ENCODE measurements around the gene LDOC1. TPM values are rescaled to one million over a fixed set of nuclear protein-coding genes. Genes with fewer than 3 reads are reported as not detected.

The LDOC1 gene
- total and polyA plus RNA-seq, 2 of the 4 experiments (the other 2 are of a cell fraction): 5.4 to 52.1 TPM

DNA sequence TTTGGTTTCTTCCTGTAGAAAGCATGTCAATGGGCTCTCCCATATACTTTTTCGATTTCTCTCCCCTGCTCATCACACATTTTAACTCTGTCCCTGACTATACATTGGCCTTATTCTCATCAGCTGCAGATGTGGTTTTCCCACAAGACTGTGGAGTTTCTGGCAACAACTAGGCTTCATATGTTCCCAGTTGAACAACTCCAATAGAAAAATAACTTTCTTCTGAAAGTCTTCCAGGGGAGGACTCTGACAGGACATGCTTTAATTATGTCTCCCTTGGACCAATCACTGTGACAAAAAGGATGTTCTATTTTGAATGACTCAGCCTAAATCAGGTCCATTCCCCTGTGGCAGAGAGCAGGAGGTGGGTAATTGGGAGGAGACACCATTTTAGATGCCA is 37.3 kb upstream of the LDOC1 start:
- intact Hi-C loops (cut with micrococcal nuclease): no loop called here
- Histone ChIP-seq H3K4me3 (ENCODE audit: insufficient read depth, low read depth, low read length) (no peak overlapping the region), H4K5ac (ENCODE audit: low read depth, low read length) (no peak overlapping the region), H3K4me2 (ENCODE audit: low read depth, low read length) (no peak overlapping the region), H3K4ac (ENCODE audit: low read depth, low read length) (no peak overlapping the region), H2AK9ac (replicated peaks; ENCODE audit: low read depth, low read length, poor library complexity) (no peak overlapping the region), H3K14ac (replicated peaks; ENCODE audit: low read depth, low read length) (no peak overlapping the region), H2BK120ac (ENCODE audit: low read depth, low read length) (no peak overlapping the region), H2BK5ac (ENCODE audit: low read depth, low read length, poor library complexity, severe bottlenecking) (no peak overlapping the region), H4K20me1 (ENCODE audit: insufficient read depth, low read length) (no peaks in the 10 kb centered on the region), H3K27me3 (ENCODE audit: control insufficient read depth, insufficient read depth, low read length) (no peaks in the 10 kb centered on the region), H4K8ac (ENCODE audit: low read depth in 2 of 2, low read length in 2 of 2) (no peak overlapping the region), H3K4me1 (ENCODE audit: control insufficient read depth, insufficient read depth, low read length) (no peaks in the 10 kb centered on the region), H3K9me1 (ENCODE audit: insufficient read depth, low read length) (no peaks in the 10 kb centered on the region), H2AFZ (replicated peaks; ENCODE audit: low read length, poor library complexity) (no peak overlapping the region), H3K79me1 (ENCODE audit: low read depth in 1 of 2, low read length in 2 of 2) (no peaks in the 10 kb centered on the region), H3K36me3 (ENCODE audit: control insufficient read depth, insufficient read depth, low read length) (no peaks in the 10 kb centered on the region), H3K23ac (ENCODE audit: low read depth, low read length) (no peak overlapping the region), H2BK15ac (ENCODE audit: low read depth, low read length) (no peak overlapping the region), H3K27ac (ENCODE audit: insufficient read depth, low read length) (no peak overlapping the region), H2AK5ac (ENCODE audit: low read depth, low read length) (no peak overlapping the region), H3K9ac (ENCODE audit: low read depth, low read length) (no peak overlapping the region), H2BK20ac (ENCODE audit: low read depth, low read length) (no peak overlapping the region), H3K9me3 (ENCODE audit: control insufficient read depth, insufficient read depth, low read length) (no peaks in the 10 kb centered on the region), H3K18ac (ENCODE audit: low read depth, low read length) (no peak overlapping the region), H3K56ac (ENCODE audit: extremely low read depth, insufficient read depth, low read length) (no peak overlapping the region), H4K91ac (ENCODE audit: insufficient read depth, low read depth, low read length) (no peak overlapping the region)
- TF ChIP-seq SMC3 (IDR thresholded peaks at IDR 0.05; ENCODE audit: low read depth, low read length): no peak
- no peak for DNase-seq
- dilution Hi-C loops (cut with HindIII; ENCODE audit: low sequenced_read_pairs, unreplicated experiment): no loop called here
- ATAC-seq (ENCODE audit: low read depth): no peak
- ChIA-PET CTCF (no interaction called here), POLR2A (ENCODE audit: unreplicated experiment) (no interaction called here)
- 60% methylated on average over 1 of the region's 1 CpG; no CpG with 5 or more reads in 1 of the 2 experiments for WGBS, 2 experiments (ENCODE audit: extremely low coverage in 2 of 2, insufficient read length in 1 of 2)
- in situ Hi-C loops (cut with MboI; ENCODE audit: low sequenced_read_pairs): no loop called here
- BruUV-seq (replicated peaks): no TSS peak

All from IMR-90 (cell line).